Measurements from ENCODE around the gene CXCL12.

CXCL12 gene

DNA sequence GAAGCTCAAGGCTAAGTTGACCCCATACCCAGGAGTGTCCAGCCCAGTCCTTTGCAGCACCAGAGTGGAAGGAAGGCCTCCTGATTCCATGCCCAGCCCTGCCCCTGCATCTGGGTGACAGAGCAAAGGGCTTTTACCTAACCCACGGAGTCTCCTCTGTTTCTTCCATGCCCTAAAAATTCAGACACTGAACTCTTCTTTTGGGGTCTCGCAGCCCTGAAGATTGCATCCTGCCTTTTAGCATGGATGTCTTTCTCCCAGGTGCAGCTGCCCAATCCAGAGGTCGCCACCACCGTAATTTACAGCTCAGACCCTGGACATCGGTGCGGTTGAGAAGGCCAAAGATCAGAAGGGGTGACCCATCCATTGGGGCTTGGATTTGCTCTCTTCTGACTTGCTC, 50.8 kb downstream of the CXCL12 start:
- no peak for DNase-seq (ENCODE audit: insufficient read length, low spot score)
- no peak for FAIRE-seq
- TF ChIP-seq, protein P1, sequence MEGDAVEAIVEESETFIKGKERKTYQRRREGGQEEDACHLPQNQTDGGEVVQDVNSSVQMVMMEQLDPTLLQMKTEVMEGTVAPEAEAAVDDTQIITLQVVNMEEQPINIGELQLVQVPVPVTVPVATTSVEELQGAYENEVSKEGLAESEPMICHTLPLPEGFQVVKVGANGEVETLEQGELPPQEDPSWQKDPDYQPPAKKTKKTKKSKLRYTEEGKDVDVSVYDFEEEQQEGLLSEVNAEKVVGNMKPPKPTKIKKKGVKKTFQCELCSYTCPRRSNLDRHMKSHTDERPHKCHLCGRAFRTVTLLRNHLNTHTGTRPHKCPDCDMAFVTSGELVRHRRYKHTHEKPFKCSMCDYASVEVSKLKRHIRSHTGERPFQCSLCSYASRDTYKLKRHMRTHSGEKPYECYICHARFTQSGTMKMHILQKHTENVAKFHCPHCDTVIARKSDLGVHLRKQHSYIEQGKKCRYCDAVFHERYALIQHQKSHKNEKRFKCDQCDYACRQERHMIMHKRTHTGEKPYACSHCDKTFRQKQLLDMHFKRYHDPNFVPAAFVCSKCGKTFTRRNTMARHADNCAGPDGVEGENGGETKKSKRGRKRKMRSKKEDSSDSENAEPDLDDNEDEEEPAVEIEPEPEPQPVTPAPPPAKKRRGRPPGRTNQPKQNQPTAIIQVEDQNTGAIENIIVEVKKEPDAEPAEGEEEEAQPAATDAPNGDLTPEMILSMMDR (IDR thresholded peaks at IDR 0.05; ENCODE audit: insufficient read depth, missing control alignments): no peak

DNA sequence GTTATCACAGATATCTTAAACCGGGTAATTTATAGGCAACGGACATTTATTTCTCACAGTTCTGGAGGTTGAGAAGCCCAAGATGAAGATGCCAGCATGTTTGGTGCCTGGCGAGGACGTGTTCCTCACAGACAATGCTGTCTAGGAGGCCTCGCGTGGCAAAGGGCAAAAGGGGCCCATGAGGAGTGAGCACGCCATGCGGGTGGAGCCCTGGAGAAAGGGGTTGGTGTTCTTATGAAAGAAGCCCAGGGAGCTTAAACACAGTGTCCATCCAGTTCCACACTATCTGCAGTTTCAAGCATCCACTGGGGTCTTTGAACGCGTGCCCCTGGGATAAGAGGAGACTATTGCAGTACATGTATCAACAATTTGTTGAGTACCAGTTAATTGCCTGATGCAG, 51.4 kb downstream of the CXCL12 start:
- TF ChIP-seq, protein P1 (IDR thresholded peaks at IDR 0.05; ENCODE audit: insufficient read depth, missing control alignments): no peak
- FAIRE-seq: no peak
- no peak for DNase-seq (ENCODE audit: insufficient read length, low spot score)

- FAIRE-seq: no peak
- TF ChIP-seq, protein P1 (IDR thresholded peaks at IDR 0.05; ENCODE audit: insufficient read depth, missing control alignments): no peak
- no peak for DNase-seq (ENCODE audit: insufficient read length, low spot score)
These were observed 52.4 kb downstream of the CXCL12 start for GRCh38 chr10:44332465-44332864.

- no peak for FAIRE-seq
- no peak for DNase-seq (ENCODE audit: insufficient read length, low spot score)
- TF ChIP-seq, protein P1 (IDR thresholded peaks at IDR 0.05; ENCODE audit: insufficient read depth, missing control alignments): no peak
These were observed 54.5 kb downstream of the CXCL12 start for GRCh38 chr10:44330431-44330830.

- DNase-seq (ENCODE audit: insufficient read length, low spot score) (no peak), FAIRE-seq (no peak)
- TF ChIP-seq, protein P1 (IDR thresholded peaks at IDR 0.05; ENCODE audit: insufficient read depth, missing control alignments): no peak
These were observed 57.4 kb downstream of the CXCL12 start for GRCh38 chr10:44327461-44327860.
